CD4-positive, alpha-beta T cell treated with Interleukin-10 for 1 hour (primary cell): ENCODE results near the gene ALG2.

ENCODE experiments used
- DNase-seq: peaks from one replicate; pipeline ENCODE4 v3.0.0-alpha.2; 2020

Gene ALG2

GRCh38 chr9:99171225-99172123 is 50.3 kb downstream of the ALG2 start:
- no peak for DNase-seq

- no peak for DNase-seq
Measured at GRCh38 chr9:99169982-99170761, 51.6 kb downstream of the ALG2 start.

GRCh38 chr9:99169086-99169485 is 52.7 kb downstream of the ALG2 start:
- no peak for DNase-seq

- DNase-seq: no peak
Measured at GRCh38 chr9:99167694-99168093, 54.0 kb downstream of the ALG2 start.

- DNase-seq: no peak
Measured at GRCh38 chr9:99167119-99167518, 54.6 kb downstream of the ALG2 start.
